HG03571 (cell line): Measurements from ENCODE around the gene CCNL1.
"Not testable (repeated sequence)": the region's sequence is repeated elsewhere in the genome, so short reads cannot be mapped to it uniquely, and the experiment has no call there.

Experiments used
- ATAC-seq: cut with Tn5 transposase; IDR thresholded peaks from one replicate; pipeline ENCODE4 v1.9.1; 2021; ENCODE audit not compliant: unreplicated experiment

The CCNL1 gene

DNA sequence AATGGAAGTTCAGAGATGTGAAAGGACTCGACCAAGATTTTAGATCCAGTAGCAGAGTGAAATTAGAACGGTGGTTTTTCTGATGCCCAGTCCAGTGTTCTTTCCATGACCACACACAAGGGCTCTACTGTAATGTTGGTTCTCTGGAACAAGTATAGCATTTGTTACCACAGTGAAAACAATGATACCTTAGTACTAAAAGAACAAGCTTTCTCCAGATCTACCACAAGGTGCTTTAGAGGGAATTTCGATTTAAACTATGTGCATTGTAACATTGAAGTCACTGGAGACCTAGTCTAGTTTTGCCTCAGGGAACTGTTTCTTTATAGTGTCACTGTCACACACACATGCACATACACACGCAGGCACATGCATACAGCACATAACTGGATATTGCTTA lies 12.8 kb upstream of the CCNL1 start:
- ATAC-seq = no peak

DNA sequence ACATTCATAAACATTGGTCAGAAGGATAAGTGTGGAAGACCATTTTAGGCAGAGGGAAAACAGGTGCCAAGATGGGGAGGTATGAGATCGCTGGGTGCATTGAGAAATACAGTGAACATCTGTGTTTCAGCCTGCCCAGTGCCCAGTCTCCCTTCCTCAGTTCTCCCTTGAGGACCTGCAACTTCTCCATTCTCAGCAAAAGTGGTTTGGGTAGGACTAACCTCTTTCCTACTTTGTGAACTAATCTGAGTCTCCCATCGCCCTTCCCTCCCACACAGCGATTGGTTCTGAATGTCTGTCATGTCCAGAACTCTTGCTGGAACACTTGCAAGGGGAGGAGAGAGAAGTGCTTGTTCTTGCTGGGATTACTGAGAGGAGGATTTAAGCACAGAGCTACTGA lies 10.9 kb upstream of the CCNL1 start:
- ATAC-seq = no peak

DNA sequence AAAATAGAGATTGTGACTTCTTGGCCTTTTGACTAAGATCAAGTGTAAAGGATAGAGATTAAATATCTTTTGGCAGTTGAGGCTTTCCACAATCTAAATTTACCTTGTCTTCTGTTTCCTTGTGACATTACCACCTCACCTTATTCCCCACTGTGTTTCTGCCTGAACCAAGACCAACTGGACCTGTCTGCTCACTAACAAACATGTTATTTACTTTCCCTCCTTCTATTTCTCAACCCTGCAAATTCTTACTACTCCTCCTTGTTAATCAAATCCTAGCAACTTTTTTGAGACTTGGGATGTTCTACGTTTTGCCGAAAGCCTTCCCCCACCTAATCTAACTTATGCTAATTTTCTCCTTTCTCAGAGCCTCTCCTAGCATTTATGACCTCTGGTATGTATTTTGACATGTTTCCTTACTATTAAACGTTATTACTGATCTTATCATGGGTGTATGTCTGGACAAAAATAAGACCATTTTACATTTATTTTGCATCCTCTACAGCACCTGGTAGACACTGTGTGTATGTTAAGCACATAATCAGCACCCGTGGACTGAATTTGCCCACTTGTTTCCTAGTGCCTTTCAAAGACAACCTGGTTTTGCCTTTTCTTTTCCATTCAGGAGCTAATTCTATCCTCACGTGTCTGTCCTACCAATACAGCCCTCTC lies 7.6 kb upstream of the CCNL1 start:
- ATAC-seq = no peak

DNA sequence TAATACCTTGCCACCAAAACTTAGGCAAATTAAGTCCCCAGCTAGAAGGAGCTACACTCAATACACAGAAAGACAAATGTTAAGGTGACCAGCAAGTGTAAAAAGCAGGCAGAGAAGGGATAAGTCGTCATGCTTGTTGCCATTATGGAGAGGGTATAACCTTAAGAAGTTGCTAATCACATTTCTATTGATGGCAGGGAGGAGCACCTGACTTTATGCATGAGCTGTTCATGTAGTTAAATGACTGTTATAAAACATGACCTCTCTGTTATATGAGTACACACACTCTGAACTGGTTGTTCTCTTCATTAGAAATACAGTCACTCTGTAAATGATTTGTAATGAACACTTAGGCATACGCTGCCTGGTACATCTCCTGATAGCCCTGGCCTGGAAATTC lies 6.6 kb upstream of the CCNL1 start:
- ATAC-seq = peak; percentile 83

DNA sequence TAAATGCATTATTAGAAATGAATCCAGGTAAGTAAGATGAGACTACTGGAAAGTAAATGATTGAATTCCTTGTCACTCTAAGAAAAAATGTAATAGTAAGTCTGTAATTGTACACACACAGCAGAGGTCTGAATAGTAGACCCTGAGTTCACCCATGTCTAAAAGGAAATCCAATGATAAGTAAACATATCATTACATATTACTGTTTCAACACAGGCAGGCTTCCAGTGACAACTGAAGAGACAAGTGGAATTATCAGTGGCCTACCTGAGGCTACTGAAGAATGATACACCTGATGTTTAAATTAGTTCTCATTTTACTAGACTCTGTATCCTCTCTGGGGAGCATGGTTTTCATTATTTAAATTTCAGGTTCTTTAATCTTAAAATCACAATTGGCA lies 6.2 kb upstream of the CCNL1 start:
- ATAC-seq = no peak

DNA sequence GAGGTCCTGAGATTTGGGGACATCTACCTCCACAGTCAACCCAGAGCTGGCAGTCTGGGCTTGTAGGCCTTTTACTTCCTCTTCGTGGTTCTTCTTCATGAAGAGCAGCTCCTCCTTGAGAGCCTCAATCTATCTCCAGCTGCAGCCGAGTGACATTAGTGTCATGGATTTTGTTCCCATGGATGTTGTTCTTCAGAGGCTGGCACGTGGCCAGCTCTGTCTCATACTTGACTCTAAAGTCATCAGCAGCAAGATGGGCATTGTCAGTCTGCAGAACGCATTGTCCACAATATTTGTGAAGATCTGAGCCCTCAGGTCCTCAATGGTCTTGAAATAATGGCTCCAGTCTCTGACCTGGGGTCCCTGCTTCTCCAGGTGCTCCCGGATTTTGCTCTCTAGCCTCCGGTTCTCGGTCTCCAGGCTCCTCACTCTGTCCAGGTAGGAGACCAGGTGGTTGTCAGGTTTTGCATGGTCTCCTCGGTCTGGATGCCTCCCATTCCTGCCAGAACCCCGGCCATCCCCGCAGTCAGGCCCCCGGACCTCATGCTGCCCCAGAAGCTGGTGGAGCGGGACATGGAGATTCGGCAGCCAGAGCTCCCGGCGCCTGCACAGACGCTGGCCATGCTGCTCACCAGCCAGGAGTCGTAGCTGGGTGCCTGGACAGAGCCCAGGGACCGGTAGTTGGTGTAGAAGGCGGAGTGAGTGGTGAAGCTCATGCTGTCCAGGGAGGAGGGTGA lies 3.4 kb upstream of the CCNL1 start:
- ATAC-seq = no peak

DNA sequence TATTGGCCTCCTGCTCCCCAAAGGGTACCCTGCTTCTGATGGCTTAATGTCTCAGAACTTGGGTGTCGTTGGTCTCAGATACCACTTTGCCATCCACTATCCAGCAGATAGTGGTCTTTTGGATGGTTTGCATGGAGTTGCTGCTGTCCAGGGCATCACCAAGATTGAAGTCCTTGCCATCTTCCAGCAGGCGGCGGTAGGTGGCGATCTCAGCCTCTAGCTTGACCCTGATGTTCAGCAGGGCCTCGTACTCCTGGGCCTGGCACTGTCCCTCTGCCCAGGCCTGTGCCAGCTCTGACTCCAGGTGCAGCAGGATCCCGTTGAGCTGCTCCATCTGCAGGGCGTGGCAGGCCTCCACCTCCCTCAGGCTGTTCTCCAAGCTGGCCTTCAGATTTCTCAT lies 2.7 kb upstream of the CCNL1 start:
- ATAC-seq = not testable (repeated sequence)

DNA sequence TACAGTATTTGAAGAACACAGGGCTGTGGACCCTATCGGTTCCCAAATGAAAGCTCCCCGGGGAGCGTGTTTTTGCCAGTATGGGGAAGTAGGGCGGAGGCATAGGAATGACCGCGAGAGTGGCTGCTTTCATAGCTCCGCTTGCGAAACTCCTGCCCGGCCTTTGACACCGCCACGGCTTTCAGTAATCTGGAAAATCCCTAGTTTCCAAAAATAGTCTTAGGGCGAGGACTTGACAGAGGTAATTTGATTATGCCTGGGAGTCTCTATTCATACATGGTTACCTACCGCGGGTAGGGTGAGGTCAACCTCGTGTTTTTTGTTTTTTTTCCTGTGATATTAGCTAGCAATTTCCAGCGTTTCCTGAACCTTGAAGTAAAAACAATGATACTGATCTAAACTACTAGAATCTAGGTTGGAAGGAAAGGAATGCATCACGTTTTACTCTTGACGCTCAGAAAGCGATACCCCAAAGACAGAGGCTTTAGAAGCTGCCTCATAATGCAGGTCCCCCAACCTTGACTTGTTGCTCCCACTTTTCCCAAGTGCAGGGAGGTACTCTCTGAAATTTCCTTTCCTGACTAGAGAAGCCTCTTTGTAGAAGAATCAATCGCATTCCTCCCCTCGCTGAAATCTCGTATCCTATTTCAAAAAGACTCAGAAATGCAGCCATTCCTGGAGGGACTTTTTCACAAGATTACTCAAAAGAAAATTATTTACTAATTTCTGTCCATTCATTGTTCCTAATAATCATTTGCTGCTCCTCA lies 894 bp upstream of the CCNL1 start:
- peak; percentile 22 for ATAC-seq

DNA sequence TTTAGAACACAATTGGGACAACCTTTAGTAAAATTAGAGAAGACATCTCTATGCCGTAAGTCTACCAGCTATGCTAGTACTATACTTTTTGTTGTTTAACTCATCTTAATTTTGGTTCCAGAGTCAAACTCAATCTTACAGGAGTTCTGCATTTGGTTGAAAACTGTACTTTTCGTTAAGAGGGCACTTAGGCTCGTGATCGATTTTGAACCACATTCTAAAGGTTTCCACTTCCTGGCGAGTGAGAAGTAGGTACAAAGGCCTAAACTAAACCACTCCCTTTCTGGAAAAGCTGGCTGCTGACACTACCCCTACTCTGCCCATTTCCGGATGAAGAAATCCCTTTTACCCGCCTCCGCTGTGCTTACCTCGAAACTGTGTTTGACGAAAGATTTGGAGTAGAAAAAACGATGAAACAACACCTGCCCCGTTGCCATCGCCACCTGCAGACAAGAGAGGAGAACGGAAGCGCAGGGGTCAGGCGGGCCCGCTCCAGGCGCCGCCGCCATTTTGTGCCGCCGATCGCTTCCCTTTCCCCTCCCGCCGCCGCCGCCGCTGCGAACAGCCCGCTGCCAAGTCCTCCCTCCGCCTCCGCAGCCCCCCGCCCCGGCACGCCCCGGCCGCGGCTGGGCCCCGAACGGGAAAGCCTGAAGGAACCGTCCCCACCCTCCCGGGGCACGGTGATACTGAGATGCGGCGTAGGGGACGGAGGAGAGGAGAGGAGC lies 748 bp downstream of the CCNL1 start:
- peak; percentile 46 for ATAC-seq

DNA sequence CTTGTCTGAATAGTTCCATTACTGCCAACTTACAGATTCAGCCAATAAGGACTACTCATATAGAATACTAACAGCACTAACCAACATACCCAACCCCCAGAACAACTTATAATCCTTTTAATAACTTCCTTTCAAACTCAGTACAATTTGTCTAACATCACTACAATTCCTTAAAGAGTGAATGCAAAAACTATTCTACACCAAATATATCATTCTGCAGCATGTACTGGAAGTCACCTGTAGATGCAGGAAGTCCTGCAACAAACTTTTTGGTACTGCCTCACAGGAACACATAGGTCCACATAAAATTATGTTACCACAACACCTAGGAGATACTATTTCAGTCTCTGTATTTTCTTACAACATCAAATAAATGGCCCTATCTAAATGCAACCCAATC lies 2.1 kb downstream of the CCNL1 start:
- no peak for ATAC-seq

DNA sequence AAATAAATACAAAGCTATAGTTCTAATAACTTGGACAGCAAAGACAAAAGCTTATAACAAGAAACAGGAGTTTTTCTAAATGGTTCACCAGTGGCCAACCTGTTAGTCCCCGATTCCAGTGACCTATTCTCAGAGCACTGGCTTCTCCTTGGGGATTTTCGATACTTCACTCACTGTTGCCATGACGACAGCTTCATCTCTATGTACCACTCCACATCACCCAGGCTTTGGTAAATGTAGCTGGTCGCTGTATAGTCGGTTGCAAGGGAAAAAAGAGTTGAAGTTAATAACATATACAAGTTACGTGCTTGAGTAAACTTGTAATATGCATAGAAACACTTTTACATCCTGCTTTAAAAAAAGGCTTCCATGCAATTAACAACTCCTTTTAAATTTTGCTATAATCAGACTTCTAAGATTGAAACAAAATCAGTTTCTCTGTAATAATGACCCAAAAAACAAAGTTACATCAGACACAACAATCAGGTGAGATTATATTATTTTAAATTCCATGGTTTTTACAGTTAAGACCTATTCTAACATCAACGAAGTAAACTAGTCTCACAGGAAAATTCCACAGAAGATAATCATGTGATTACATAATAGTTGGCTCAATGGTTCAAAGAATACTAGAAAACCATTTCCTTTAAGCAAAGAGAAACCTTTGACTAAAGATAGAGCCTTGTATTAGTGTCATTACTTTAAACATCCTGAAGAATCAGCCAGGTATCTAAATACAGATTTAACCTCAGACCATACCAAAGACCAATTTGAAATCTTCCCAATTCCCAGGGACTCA lies 2.9 kb downstream of the CCNL1 start:
- ATAC-seq = no peak

DNA sequence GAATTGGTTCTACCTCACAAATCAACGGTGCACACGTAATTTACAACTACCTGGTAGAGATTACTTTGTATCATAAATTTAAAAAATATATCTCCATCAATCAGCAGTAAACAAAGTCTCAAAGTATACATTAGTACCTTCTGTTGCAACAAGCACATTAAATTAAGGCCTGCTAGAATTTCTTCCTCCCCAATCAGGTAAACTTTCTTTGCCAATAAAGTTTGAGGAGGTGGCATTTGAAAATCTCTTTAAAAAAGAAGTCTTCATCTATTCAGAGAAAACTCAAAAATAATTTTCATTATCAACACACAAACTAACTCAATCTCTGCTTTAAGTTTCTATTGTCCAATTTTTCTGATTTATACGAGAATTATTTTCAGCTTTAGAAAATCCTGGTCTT lies 4.4 kb downstream of the CCNL1 start:
- no peak for ATAC-seq

DNA sequence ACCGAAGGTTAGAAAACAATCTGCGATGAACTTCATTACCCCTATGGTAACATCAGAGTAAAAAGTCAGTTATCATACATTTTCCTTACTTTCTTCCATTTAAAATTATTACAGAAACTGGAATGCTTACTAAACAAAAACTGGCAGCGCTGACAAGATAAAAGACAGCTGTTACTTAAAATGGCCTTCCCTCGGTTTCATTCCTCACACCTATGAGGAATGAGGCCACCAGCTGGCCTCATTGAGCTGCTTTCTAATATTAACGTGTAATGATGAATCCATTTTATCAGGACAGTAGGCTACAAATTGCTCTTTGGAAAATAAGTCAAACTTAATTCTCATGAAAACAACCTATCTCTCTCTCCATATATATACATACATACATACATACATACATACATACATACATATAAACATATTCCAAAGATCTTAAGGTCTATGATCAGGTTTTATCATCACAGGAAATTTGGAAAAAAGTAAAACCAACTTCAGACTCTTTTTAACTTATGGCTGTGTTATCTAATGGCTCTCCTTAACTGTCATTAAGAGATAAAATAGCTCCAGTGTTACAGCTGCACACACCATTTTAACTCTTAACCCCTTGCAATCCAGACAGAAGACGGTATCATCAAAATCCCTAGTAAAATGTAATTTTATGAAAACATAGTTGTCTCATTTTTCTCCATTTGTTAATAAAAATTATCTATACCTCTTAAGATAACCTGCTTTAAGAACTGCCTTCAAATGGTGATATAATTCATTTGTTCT lies 5.2 kb downstream of the CCNL1 start:
- no peak for ATAC-seq

DNA sequence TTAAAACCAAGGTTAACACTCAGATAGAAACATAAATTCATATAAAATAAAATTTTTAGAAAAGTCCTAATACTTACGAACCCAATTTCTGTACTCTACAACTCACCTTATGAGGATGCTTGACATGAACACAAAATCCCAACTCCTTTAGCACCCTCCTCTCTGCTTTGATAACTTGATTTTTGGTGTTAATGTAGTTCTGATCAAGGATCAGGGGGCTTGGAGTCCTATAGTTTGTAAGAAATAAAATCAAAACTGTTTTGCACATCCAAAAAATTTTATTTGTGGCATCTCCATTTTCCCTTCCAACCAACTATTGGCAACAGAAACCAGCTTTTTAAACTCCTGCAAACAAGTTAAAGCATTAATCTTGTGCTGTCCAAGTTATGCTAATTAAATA lies 7.0 kb downstream of the CCNL1 start:
- no peak for ATAC-seq

DNA sequence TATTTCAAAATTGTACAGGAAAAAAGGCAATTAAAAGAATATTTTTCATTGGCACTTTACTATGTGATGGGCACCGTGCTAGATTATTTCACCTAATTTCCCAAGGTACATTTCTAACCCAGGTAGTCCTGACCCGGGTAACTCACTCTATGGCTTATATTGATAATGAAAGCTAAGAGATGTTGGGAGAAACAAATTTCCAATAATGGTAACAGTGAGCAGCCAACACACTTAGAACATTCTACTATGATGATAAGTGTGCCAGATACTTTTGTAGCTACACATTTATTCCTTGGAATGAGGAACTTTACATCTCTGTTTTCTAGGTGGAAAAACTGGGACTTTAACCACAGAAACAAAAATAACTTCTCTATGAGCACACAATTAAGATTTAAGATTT lies 7.5 kb downstream of the CCNL1 start:
- no peak for ATAC-seq

DNA sequence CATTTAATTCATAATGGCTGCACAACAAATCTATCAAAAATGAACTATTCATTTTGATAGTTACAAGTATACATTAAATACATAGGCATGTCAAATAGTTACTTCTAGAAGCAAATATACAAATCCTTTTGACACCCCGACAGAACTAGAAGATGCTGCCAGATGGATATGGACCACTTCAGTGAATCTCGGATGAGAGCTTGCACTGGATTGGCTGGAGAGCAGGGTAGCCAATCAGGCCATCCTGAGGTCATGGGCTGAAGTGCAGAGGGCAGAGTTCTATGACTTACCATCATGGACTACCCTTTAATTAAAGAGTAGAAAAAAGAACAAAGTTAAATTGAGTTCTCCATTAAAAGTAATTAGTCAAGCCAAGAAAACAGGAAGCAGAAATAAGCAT lies 8.3 kb downstream of the CCNL1 start:
- ATAC-seq = no peak

DNA sequence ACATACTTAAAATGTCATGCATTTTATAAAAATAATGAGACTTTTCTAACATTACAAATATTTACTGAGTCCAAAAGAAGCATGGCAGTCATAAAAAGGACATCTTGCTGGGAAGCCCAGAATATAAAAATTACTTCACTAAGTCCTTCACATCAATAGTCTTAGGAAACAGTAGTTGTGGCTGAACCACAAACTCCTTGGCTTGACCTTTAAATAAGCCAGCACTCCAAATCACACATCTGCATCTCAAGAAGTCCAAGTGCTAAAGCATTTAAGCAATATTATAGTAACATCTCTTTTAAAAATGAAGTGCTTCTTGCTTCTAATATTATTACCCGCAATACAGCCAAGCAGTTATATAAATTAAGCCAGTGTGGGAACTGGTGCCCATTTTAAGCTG lies 8.8 kb downstream of the CCNL1 start:
- no peak for ATAC-seq

DNA sequence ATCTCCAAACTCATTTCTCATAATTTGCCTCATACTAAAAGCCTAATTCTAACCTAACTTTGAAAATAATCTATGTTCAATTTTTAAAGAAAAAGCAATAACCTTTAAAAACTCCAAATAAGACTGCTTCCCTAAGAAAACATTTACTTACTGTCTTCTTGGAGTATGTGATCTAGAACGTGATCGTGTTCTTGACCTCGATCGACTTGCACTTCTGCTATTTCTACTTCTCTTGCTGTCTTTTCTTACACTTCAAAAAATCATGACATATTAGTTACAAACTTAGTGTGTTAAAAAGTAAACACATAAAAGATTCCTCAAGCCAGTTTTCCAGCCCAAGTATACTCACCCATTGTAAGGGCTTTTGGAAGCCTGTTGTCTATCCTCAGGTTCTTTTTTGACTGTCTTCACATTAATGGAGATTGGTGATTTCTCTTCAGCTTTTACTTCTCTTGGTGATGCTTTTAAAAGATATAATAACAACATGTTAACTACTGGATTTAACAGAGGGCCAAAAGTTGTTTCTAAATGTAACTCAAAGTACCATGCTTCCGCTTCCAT lies 10.7 kb downstream of the CCNL1 start:
- no peak for ATAC-seq

DNA sequence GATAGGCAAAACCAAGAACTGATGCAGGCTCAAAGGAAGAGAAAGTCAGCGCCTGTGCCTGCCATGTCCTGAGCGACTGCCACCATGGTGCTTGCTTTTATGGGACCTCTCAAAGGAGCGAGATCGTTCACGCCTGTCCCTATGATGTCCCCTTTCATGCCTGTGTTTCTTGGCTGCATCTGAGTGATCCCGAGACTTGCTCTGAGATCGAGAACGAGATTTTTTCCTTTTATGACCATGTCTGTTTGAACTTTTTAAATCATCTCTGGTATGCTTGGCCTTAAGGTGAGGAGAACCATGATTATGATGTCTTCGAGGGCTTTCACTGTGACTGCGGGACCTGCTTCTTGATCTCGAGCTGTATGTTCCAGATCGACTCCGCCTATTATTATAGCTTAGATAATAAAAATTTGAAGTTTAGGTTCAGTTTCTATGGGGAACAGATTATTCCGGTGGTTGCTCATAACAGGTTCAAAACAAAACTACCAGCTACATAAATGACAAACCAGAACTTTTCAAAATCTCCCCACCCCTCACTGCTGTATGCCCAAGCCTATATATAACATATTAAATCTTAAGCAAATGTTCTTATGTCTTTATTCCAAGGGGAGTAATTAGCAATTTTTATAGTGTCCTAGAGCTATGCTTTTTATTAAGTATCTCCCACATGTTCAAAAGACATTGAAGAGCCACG lies 11.6 kb downstream of the CCNL1 start:
- ATAC-seq = no peak
